Dermis blood vessel endothelial cell (primary cell): ENCODE data around the gene FREM1. TPM values are rescaled to one million over a fixed set of nuclear protein-coding genes. Genes with fewer than 3 reads are reported as not detected.

Source experiments
- DNase-seq: peaks from one replicate; pipeline ENCODE4 v3.0.0; 2010
- total RNA-seq: library from RNA; depleted of rRNA; stranded (reverse); fragments of >200 nt; gene quantifications from 2 replicates; pipeline ENCODE4 v1.2.3, GENCODE V29; 2014

Gene FREM1
- total RNA-seq, 1 donor from 2014 or later: not detected

DNA sequence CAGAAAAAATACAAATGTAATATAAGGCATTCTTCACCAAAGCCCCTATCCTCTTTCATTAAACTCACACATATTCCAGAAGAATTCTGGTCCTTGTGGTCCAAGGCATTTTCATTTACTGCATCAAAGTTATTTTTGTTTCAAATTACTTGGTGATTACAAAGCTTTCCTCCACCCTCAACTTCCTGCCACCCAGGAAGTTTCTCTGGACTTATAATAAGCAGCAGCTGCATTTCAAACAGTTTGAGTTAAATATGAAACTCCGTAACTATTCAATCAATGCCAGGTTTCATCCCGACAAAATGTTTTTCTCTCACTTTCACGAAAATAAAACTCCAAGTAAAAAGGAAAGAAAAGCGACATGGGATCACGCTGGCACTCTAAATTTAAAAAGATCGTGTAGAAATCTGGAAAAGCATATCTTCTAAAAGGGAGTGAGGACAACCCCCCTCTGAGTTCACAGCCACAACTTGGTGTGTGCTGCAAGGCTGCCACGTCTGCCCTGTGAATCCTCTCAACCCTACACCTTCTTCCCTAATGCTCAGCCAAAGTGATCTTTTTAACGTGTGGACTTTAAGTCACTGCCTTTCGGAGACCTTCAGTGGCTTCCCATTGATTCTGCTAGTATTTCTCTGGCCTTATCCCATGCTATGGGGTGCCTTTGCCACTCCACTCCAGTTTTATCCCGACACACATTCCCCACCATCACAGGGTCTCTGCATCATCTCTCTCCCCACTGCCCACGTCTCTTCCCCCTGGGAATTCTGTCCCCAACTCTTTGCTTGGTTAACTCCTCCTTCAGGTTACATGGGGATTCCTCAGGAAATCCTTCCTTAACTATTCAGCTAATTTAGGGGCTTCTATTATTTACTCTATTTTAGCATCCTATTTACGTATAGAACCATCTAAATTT lies 96.6 kb downstream of the FREM1 start:
- no peak for DNase-seq

GRCh38 chr9:14812806-14813205 lies 97.4 kb downstream of the FREM1 start:
- no peak for DNase-seq

DNA sequence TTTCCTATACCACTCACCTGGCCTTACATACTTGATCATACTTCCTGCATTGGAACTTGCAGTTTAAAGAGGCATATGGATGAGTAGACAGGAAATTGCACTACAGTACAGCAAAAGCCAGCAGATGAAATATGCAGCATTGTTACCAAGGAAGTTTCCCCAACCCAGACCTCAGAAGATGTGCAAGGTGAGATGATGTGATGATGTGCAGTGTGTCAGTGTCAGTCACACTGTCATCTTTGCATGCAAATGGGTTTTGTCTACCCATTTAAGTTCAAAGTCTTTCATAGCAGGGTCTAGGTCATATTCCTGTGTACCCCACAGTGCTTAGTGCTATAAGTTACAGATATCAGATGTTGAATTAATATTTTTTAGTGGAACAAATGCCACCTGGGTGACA lies 98.4 kb downstream of the FREM1 start:
- no peak for DNase-seq

DNA sequence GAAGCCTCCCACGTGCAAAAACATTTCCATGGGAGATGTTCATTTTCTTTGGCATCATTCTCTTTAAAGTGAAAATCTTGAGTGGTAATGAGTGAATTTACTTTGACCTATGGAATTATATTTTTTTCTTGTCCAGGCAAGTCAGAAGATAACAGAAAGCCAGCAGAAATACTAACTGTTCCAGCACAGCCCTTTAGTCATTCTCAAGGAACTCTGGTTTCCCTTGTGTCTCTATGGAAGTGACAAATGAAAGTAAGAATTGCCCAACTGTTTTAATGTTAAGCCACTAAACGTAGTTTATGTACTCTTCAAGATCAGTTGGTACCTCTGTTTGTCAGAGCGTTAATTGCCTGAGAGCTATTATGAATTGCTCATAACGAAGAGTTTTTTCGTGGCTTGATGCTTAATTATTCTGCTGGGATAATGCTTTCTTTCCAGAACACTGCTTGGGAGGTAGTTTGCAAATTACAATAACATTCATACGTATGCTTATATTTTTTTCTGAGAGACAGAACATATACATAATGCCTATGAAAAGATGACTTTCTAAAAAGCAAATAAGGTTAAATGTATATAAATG lies 103.2 kb downstream of the FREM1 start:
- no peak for DNase-seq

- no peak for DNase-seq
These were observed 111.2 kb downstream of the FREM1 start for GRCh38 chr9:14799030-14799429.

- DNase-seq: no peak
These were observed 112.8 kb downstream of the FREM1 start for GRCh38 chr9:14797435-14797834.

- no peak for DNase-seq
These were observed 116.8 kb downstream of the FREM1 start for GRCh38 chr9:14793389-14793788.

GRCh38 chr9:14790628-14791027 lies 119.6 kb downstream of the FREM1 start:
- DNase-seq: no peak

- no peak for DNase-seq
These were observed 121.4 kb downstream of the FREM1 start for GRCh38 chr9:14788846-14789245.

- no peak for DNase-seq
These were observed 126.9 kb downstream of the FREM1 start for GRCh38 chr9:14783358-14783757.

DNA sequence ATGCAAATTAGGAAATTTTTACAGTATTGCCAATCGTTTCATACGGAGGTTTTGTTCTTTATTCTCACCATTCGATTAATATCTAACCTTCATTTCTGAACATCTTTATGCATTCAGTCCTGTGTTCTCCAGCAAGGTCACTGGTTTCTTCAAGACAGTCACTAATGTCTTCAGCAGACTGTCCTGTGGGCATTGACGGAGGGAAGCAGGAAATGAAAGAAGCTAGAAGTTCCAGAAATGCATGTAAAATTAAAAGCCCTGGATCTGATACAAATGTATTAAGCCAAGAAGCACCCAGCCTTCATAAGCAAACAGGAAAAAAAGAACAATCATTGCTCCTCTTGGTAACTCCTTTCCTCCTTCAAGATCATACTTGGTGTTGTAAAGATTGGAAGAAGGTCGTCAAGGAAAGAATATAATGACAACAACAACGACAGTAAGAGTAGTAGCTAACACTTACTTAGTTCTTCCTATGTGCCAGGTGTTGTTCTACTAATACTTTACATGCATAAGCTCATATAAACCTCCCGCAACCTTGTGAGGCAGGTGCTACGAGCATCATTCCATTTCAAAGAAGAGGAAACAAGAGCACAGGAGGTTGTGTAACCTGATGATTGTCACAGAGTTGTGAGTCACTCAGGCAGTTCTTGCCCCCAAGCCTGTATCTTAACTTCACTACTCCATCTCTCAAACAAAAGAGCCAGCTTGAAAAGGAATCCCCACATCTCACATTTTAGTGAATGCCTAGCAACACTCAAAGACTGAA lies 127.8 kb downstream of the FREM1 start:
- no peak for DNase-seq

DNA sequence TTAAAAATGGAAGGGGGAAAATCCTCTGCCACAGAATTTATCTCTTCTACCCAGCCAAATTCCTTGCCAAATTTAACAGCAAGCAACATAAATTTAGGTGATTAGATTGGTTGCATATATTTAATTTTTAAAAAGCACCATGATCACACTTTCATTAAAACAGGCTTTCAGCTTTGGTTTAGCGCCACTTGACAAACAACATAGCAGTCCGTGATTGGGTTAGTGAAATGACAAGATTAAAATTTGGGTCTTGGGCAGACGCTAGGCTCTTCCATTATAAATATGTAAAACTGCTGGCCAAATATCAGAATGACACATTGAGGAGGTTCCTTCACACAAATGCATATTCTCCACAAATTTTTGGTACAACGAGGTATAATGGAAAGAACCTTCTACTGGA lies 129.5 kb downstream of the FREM1 start:
- DNase-seq: no peak

DNA sequence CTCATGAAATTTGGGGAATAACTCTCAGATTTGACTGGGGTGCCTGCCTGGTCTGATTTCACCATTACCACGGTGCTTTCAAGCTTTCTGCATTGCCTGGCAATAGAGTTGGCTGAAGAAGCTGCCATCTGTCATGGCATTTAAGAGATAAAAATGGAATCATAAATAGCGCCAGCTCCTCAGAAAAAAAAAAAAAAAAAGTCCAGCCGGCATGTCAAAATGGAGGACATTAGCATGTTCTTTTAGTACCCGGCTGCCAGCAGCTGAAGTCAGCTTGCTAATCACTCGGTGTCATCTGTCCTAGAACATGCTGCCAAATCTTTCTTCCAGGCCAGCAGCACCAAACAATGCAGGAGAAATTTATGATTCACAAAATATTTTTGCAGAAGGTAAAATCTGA lies 130.0 kb downstream of the FREM1 start:
- no peak for DNase-seq

DNA sequence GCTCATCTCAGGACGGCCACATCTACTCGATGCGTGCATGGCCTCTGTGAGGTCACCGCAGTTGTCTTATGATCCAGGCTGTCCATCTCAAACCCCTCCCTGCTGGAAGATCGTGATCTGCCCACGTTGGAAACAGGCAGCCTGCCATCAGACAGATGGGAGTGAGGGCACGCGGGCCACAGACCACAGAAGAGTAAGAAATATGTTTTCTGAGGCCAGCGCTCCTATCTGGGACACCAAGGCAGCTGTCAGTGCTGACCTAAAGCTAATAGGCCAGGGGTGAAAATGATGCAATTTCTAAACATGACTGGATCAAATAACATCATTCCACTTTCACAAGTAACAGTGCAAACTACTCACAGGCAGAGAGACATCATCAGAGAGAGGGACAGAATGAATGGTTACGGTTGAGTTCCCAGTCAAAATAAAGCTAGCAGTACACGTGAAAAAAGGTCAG lies 130.6 kb downstream of the FREM1 start:
- DNase-seq: no peak

- no peak for DNase-seq
These were observed 131.7 kb downstream of the FREM1 start for GRCh38 chr9:14778565-14778964.

- DNase-seq: no peak
These were observed 134.3 kb downstream of the FREM1 start for GRCh38 chr9:14775917-14776316.

GRCh38 chr9:14770592-14770991 lies 139.6 kb downstream of the FREM1 start:
- no peak for DNase-seq

DNA sequence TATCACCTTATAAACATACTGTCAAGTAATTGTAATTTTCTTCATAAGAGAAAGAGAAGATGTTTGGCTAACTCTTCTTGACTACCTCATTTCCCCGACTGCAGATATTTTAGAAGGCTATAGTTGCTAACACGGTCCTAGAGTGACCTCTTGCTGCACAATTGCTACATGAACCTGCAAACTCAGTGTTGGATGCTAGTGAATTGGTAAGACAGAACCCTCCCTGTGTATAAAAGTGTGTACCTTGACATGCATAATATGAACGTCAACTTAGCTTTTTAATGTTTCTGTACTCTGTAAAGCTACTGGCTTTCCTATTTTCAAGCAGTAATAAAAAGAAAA lies 141.0 kb downstream of the FREM1 start:
- DNase-seq: peak; percentile 84

GRCh38 chr9:14768405-14769229 lies 141.6 kb downstream of the FREM1 start:
- DNase-seq: peak; percentile 82

GRCh38 chr9:14766299-14766698 lies 143.9 kb downstream of the FREM1 start:
- DNase-seq: peak; percentile 61

GRCh38 chr9:14761584-14761983 lies 148.6 kb downstream of the FREM1 start:
- no peak for DNase-seq

DNA sequence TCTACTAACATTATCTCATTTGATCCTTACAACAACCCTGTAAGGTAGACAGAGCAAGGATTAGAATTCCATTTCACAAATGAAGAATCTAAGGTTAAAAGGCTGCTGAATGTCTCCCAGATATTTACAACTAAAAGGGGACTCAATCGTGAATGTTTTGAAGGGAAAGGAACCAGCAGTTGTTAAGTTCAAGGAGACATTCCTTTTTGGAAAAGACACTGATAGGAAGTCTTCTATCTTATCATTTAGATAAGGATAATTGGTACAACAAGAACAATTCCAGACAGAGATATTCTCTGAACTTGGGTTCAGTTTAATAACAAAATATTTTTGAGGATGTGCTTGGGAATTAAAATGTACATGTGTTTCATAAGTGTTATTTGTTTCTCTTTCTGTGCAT lies 150.2 kb downstream of the FREM1 start:
- DNase-seq: no peak

GRCh38 chr9:14756291-14756690 lies 153.9 kb downstream of the FREM1 start:
- no peak for DNase-seq
